NCI-H2196 (cell line): ENCODE measurements around the gene TMTC1.
"Not testable (repeated sequence)": the region's sequence is repeated elsewhere in the genome, so short reads cannot be mapped to it uniquely, and the experiment has no call there.

ENCODE experiments used
- DNase-seq: peaks from one replicate; lab custom pipeline; 2025; ENCODE audit not compliant: unreplicated experiment; lab: John Stamatoyannopoulos, UW

Gene TMTC1

GRCh38 chr12:29673346-29673745 lies 110.4 kb downstream of the TMTC1 start:
- DNase-seq, result no peak

GRCh38 chr12:29672580-29672979 lies 111.2 kb downstream of the TMTC1 start:
- no peak for DNase-seq

GRCh38 chr12:29671742-29672141 lies 112.0 kb downstream of the TMTC1 start:
- no peak for DNase-seq

- no peak for DNase-seq
These were observed 116.7 kb downstream of the TMTC1 start for GRCh38 chr12:29667011-29667410.

- no peak for DNase-seq
These were observed 118.6 kb downstream of the TMTC1 start for GRCh38 chr12:29665107-29665506.

- DNase-seq, result no peak
These were observed 120.9 kb downstream of the TMTC1 start for GRCh38 chr12:29662734-29663323.

- no peak for DNase-seq
These were observed 122.9 kb downstream of the TMTC1 start for GRCh38 chr12:29660847-29661246.

GRCh38 chr12:29656762-29657538 lies 126.8 kb downstream of the TMTC1 start:
- DNase-seq, result no peak

GRCh38 chr12:29655861-29656260 lies 127.9 kb downstream of the TMTC1 start:
- no peak for DNase-seq

- DNase-seq, result no peak
These were observed 130.5 kb downstream of the TMTC1 start for GRCh38 chr12:29653286-29653685.

GRCh38 chr12:29650371-29650770 lies 133.4 kb downstream of the TMTC1 start:
- DNase-seq, result no peak

- DNase-seq, result no peak
These were observed 134.0 kb downstream of the TMTC1 start for GRCh38 chr12:29649722-29650121.

GRCh38 chr12:29644536-29645162 lies 139.1 kb downstream of the TMTC1 start:
- no peak for DNase-seq

GRCh38 chr12:29640589-29641345 lies 143.0 kb downstream of the TMTC1 start:
- no peak for DNase-seq

GRCh38 chr12:29639893-29640495 lies 143.7 kb downstream of the TMTC1 start:
- DNase-seq, result no peak

GRCh38 chr12:29638528-29638927 lies 145.2 kb downstream of the TMTC1 start:
- no peak for DNase-seq

- DNase-seq, result no peak
These were observed 149.7 kb downstream of the TMTC1 start for GRCh38 chr12:29634057-29634456.

GRCh38 chr12:29630164-29630563 lies 153.6 kb downstream of the TMTC1 start:
- DNase-seq, result not testable (repeated sequence)

GRCh38 chr12:29627221-29627620 lies 156.5 kb downstream of the TMTC1 start:
- no peak for DNase-seq

GRCh38 chr12:29625359-29625953 lies 158.3 kb downstream of the TMTC1 start:
- no peak for DNase-seq

- DNase-seq, result no peak
These were observed 161.5 kb downstream of the TMTC1 start for GRCh38 chr12:29622251-29622650.
